CD4-positive, CD25-positive, alpha-beta regulatory T cell (primary cell): ENCODE measurements around the gene HAPSTR1. TPM values are rescaled to one million over a fixed set of nuclear protein-coding genes. Genes with fewer than 3 reads are reported as not detected.

Experiments
- ATAC-seq, 2 donors: fragments of 150-1000 bp; cut with Tn5 transposase; one replicate each; pipeline ENCODE4 v1.10.0; 2021; ENCODE audit warnings: low read depth in 2 of 2, moderate number of reproducible peaks in 2 of 2, moderate library complexity in 1 of 2
- DNase-seq, 3 donors: peaks; one replicate each; pipeline versions ENCODE4 v3.0.0 to v3.0.0-alpha.2; 2012 to 2022; ENCODE audit warnings: mixed read lengths in 1 of 3
- H3K27ac ChIP-seq: one replicate; pipeline ENCODE4 v1.7.0; 2013; ENCODE audit warnings: mild to moderate bottlenecking, low read length; ENCODE audit not compliant: insufficient read depth, poor library complexity, severe bottlenecking
- H3K27me3 ChIP-seq: one replicate; pipeline ENCODE4 v1.7.0; 2013; ENCODE audit warnings: low read length; ENCODE audit not compliant: control insufficient read depth, insufficient read depth
- H3K36me3 ChIP-seq: one replicate; pipeline ENCODE4 v1.7.0; 2013; ENCODE audit warnings: mild to moderate bottlenecking, low read length, moderate library complexity; ENCODE audit not compliant: control insufficient read depth, insufficient read depth
- H3K4me1 ChIP-seq: 2 replicates; pipeline ENCODE4 v1.7.0; 2013; ENCODE audit warnings: mild to moderate bottlenecking, low read length; ENCODE audit not compliant: insufficient read depth, control insufficient read depth, poor library complexity, severe bottlenecking
- H3K4me3 ChIP-seq: one replicate; pipeline ENCODE4 v1.7.0; 2013; ENCODE audit warnings: low read depth, mild to moderate bottlenecking, low read length, moderate library complexity
- H3K9me3 ChIP-seq, 2 experiments: 1 replicate in 1 of 2; 2 replicates in 1 of 2; pipeline ENCODE4 v1.7.0; 2013; ENCODE audit warnings: low read length in 2 of 2, mild to moderate bottlenecking in 1 of 2, moderate library complexity in 1 of 2; ENCODE audit not compliant: control insufficient read depth in 2 of 2
- H3K27ac Mint-ChIP-seq, 3 donors: one replicate each; pipeline ENCODE4 v1.8.0; 2020 to 2022; ENCODE audit warnings: mild to moderate bottlenecking in 3 of 3, mixed read lengths in 3 of 3, moderate library complexity in 2 of 3
- H3K27me3 Mint-ChIP-seq: one replicate; pipeline ENCODE4 v1.8.0; 2022; ENCODE audit warnings: mild to moderate bottlenecking, mixed read lengths
- H3K36me3 Mint-ChIP-seq: one replicate; pipeline ENCODE4 v1.8.0; 2020; ENCODE audit warnings: mixed read lengths
- H3K4me1 Mint-ChIP-seq, 4 donors: one replicate each; pipeline ENCODE4 v1.8.0; 2020 to 2022; ENCODE audit warnings: mixed read lengths in 4 of 4, mild to moderate bottlenecking in 1 of 4
- H3K4me3 Mint-ChIP-seq, 4 donors: one replicate each; pipeline ENCODE4 v1.8.0; 2020 to 2022; ENCODE audit warnings: mild to moderate bottlenecking in 4 of 4, mixed read lengths in 4 of 4, moderate library complexity in 3 of 4
- H3K9me3 Mint-ChIP-seq, 7 donors: one replicate each; pipeline ENCODE4 v1.8.0; 2020 to 2022; ENCODE audit warnings: mixed read lengths in 7 of 7, mild to moderate bottlenecking in 3 of 7, moderate library complexity in 2 of 7
- polyA plus RNA-seq, 4 donors: library from polyadenylated mRNA; unstranded; fragments of 300-500 nt; fragmentation: Illumina TruSeq; gene quantifications; one replicate each; pipeline ENCODE4 v1.2.3, GENCODE V29; 2021
- total RNA-seq: library from RNA; stranded (reverse); gene quantifications from one replicate; pipeline ENCODE4 v1.2.3, GENCODE V29; 2022

Gene HAPSTR1
- total and polyA plus RNA-seq, 5 donors from 2014 or later, result 11.7 to 125 (median 14.1) TPM

DNA sequence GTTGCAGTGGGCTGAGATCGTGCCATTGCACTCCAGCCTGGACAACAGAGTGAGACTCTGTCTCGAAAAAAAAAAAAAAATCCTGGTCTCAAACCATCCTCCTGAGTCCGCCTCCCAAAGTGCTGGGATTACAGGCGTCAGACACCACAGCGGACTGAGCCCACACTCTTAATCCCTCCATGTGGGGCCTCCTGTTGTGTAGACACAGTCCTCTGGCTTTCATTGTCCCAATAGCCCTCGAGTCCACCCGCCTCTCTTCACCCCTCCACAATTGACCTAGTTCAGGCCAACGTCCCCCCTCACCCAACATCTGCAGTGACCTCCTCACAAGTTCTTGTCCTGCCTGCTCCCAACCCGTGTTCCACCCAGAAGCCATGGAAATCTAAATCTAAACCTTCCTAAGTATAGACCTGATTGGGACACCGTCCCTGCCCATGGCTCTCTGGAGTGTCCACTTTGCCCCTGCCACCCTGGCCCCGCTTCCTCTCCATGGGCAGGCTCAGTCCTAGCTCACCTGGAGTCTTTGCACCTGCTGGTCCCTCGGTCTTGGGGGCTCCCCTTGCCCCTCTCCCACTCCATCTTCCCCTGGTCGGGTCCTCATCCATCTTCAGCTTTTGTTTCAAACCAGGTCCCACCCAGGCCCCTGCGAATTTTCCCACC is 46.7 kb downstream of the HAPSTR1 start:
- no peaks in the 10 kb centered on the region for H3K27me3 ChIP-seq
- Mint-ChIP-seq H3K4me3 (no peak overlapping the region), H3K4me1 (peaks cover 14 to 32% (median 15%) of the 10 kb centered on the region in 4 donors), H3K27ac (peak overlapping the region in 2 of 3 donors; percentile 38 to 71), H3K36me3 (peaks cover 4% of the 10 kb centered on the region), H3K9me3 (no peaks in the 10 kb centered on the region), H3K27me3 (peaks cover 5% of the 10 kb centered on the region)
- no peak overlapping the region for H3K4me3 ChIP-seq
- no peak for DNase-seq
- peaks cover 9% of the 10 kb centered on the region for H3K4me1 ChIP-seq
- H3K9me3 ChIP-seq, result no peaks in the 10 kb centered on the region
- no peaks in the 10 kb centered on the region for H3K36me3 ChIP-seq
- no peak overlapping the region for H3K27ac ChIP-seq
- ATAC-seq, result no peak

DNA sequence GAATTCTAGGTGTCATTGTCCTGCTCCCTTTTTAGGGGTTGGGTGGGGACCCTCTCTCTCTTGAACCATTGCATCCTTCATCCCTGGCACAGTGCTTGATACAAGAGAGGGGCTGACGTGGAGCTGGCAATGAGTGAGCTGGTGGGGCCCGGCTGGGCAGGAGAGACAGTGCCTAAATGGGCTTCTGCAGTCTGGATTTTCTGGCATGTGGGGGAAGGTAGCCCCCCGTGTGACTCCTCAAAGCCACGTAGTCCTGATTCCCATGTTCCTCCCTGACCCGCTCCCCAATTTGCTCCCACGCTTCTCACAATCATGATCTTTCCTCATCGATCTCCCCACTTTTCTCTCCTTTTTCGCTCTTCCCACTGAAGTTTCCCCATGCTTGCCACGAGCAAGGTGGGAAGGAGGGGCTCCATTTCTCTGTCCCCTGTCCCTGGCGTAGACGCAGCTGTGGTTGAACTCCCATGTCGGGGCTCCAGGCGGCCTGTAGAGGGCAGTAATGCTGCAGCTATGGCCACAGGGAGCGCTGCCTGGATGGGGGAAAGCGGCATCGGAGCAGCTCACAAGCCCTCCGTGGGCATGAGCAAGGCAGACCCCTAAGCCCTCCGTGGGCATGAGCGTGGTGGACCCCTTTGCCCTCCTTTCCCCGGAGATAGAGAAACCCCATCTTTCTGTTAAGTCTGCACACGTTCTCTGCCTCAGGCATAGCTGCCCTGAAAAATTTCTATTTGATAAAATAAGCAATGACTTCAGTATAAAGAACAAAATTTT is 47.5 kb downstream of the HAPSTR1 start:
- H3K4me3 Mint-ChIP-seq, result peak overlapping the region in 1 of 4 donors; percentile 36
- peaks cover 14 to 32% (median 15%) of the 10 kb centered on the region in 4 donors for H3K4me1 Mint-ChIP-seq
- Histone ChIP-seq H3K9me3 (no peaks in the 10 kb centered on the region), H3K4me3 (peak overlapping the region; percentile 37), H3K4me1 (peaks cover 9% of the 10 kb centered on the region), H3K27ac (no peak overlapping the region), H3K27me3 (no peaks in the 10 kb centered on the region), H3K36me3 (no peaks in the 10 kb centered on the region)
- peaks cover 5% of the 10 kb centered on the region for H3K27me3 Mint-ChIP-seq
- peaks cover 4% of the 10 kb centered on the region for H3K36me3 Mint-ChIP-seq
- ATAC-seq (peak; percentile 50 to 65), DNase-seq (peak; percentile 44 to 64 (median 44))
- no peaks in the 10 kb centered on the region for H3K9me3 Mint-ChIP-seq
- H3K27ac Mint-ChIP-seq, result peak overlapping the region in 2 of 3 donors; percentile 10 to 39

GRCh38 chr16:9139965-9140364 is 48.5 kb downstream of the HAPSTR1 start:
- ATAC-seq, result peak in 1 of 2 donors; percentile 52
- Histone ChIP-seq H3K4me1 (peaks cover 9% of the 10 kb centered on the region), H3K4me3 (no peak overlapping the region), H3K36me3 (no peaks in the 10 kb centered on the region), H3K27me3 (no peaks in the 10 kb centered on the region), H3K27ac (no peak overlapping the region), H3K9me3 (no peaks in the 10 kb centered on the region)
- H3K27me3 Mint-ChIP-seq, result peaks cover 5% of the 10 kb centered on the region
- peaks cover 6% of the 10 kb centered on the region for H3K36me3 Mint-ChIP-seq
- peaks cover 8 to 28% (median 13%) of the 10 kb centered on the region in 4 donors for H3K4me1 Mint-ChIP-seq
- no peak overlapping the region for H3K27ac Mint-ChIP-seq
- no peak for DNase-seq
- H3K4me3 Mint-ChIP-seq, result no peak overlapping the region
- H3K9me3 Mint-ChIP-seq, result no peaks in the 10 kb centered on the region

Other genes starting within 250 kb of the HAPSTR1 start
- gene CARHSP1, start 222.6 kb upstream of the HAPSTR1 start, total RNA-seq, result 55.3 TPM
- gene CARHSP1, start 222.6 kb upstream of the HAPSTR1 start, polyA plus RNA-seq, result 10 to 100 TPM; 72.4 to 94.8 (median 76.9) TPM
- gene LITAFD, start 209.3 kb upstream of the HAPSTR1 start, total RNA-seq, result not detected
- gene LITAFD, start 209.3 kb upstream of the HAPSTR1 start, polyA plus RNA-seq, result not detected
- gene USP7, start 127.7 kb upstream of the HAPSTR1 start, total RNA-seq, result 296 TPM
- 1 to 10 TPM; 6.8 to 9.1 (median 7.0) TPM for gene USP7, start 127.7 kb upstream of the HAPSTR1 start, polyA plus RNA-seq